ENCODE data around the gene LSM7.
A peak's percentile ranks its signal among the peaks of the same experiment; 100 is the strongest.

LSM7 gene

GRCh38 chr19:2328401-2329148, at the start of gene LSM7, which contains the start of gene SPPL2B:
LSM7 (minus strand) TSS chr19:2328586; CDS start chr19:2328566, 20 bp downstream.
SPPL2B (plus strand) TSS chr19:2328684; CDS start chr19:2328710, 26 bp downstream.
- DNase-seq: peak; percentile 89

DNA sequence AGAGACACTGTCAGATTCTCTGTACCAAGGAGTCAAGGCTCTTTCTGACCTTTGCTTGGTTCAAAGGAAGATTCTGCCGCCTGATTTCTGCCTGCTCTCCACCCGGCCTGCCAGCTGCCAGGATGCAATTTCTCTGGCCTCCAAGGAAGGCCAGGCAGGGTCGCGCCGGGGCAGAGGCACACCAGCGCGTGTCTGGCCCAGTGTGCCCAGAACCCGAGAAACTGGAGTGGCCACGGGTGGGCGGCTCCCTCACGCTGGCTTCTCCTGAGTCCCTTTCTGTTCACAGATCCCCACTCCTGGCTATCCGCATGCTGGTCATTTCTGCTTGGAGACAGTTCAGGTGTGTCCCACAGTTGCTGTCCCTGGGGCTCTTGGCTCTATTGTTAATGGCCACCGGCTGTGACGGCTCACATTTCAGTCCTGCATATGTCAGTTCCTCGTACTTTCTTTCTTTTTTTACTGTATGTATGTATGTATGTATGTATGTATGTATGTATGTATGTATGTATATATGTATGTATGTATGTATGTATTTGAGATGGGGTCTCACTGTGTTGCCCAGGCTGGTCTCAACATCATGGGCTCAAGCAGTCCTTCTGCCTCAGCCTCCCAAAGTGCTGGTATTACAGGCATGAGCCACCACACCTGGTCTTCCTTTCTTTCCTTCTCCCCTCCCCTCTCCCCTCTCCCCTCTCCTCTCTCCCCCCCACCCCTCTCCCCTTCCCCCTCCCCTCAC, 48.6 kb upstream of the LSM7 start:
- no peak for DNase-seq

DNA sequence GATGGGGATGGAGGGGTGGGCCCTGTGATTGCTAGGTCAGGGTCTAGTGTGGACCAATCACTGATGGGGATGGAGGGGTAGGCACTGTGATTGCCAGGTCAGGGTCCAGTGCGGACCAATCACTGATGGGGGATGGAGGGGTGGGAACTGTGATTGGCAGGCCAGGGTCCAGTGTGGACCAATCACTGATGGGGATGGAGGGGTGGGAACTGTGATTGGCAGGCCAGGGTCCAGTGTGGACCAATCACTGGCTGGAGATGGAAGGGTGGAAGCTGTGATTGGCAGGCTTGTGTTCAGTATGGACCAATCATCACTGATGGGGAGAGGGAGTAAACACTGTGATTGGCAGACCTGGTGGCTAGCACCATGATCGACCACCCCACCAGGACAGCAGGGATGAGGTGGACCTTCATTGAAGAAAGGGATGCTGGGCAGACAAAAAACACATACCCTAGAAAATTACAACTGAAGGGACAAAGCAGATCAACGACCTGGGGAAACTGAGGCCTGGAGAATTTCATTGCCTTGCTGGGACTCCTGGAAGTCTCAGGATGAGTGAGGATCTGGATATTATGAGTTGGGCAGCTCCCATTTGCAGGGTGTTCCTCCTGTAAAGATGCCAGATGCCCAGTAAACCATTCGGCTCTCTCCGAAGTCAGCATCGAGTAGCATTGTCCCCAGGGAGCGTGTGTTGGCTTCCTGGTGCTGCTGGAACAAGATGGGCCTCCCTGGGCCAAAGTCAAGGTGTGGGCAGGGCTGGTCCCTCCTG, 47.2 kb upstream of the LSM7 start:
- DNase-seq: no peak

DNA sequence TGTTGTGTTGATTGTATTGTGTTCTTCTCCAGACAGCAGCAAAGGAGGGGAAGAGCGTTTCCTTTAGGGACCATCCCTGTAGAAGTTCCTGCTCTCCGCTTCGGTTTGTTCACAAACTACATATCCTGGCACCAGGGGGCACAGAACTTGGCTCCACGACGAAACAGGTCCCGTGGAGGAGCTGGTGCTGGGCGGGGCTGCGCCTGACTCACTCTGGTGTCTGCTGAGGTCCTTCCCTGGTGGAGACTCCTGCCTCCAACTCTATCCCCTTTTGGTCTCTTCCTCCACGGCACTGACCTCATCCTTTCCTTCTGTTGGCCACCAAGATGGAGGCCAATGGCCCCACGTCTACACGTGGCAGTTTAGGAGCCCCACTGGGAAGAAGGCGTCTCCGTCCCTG, 46.4 kb upstream of the LSM7 start:
- no peak for DNase-seq

- no peak for DNase-seq
Measured at GRCh38 chr19:2372076-2372612, 43.8 kb upstream of the LSM7 start.

- DNase-seq: no peak
Measured at GRCh38 chr19:2371656-2372055, 43.3 kb upstream of the LSM7 start.

- no peak for DNase-seq
Measured at GRCh38 chr19:2365201-2365970, 37.0 kb upstream of the LSM7 start.

DNA sequence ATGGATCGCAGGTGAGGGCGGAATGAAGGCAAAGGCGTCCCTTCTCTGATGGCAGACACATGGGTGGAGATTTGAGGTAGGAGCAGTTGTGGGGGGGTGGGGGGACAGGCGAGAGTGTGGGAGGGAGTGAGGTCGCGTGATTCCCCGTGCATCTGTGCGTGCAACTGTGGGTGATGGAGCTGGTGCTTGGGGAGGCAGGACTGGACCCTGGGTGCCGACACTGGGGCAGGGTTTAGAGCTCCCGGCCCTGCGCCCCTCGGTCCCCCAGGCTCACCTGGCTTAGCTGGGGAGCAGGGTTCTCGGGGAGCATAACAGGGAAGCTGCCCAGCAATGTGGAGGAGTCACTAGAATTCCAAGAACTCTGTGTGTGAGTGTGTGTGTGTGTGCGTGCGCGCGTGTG, 35.0 kb upstream of the LSM7 start:
- no peak for DNase-seq

GRCh38 chr19:2362970-2363300, 34.5 kb upstream of the LSM7 start:
- DNase-seq: no peak

DNA sequence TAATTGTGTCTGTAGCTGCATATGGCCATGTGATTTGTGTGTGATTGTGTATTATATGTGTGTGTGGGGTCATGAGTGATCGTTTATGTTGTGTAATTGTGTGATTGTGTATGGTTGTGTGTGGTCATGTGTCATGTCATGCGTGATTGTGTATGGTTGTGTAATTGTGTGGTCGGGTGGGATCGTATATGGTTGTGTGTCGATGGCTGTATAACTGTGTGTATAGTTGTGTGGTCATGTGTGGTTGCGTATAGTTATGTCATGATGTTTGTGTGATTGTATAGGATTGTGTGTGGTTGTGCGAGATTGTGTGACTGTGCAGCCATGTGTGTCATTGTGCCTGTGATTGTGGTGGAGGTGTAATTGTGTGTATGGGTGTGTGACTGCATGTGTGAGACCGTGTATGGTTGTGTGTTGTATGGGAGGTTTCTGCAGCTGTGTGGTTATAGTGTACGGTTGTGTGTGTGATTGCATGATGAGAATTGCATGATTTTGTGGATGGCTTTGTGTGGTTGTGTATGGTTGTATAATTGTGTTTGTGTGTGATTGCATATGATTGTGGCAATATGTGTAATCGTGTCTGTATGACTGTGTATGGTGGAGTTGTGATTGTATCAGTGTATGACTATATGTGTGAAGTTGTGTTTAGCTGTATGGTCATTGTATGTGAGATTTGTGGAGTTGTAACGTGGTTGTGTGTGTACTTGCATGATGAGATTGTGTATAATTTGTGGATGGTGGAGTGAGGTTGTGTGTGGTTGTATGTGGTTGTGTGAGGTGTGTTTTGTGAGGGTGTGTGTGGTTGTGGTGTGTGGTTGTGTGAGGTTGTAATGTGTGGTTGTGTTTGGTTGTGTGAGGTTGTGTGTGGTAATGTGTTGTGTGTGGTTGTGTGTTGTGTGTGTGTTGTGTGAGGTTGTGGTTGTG, 33.9 kb upstream of the LSM7 start:
- DNase-seq: no peak

DNA sequence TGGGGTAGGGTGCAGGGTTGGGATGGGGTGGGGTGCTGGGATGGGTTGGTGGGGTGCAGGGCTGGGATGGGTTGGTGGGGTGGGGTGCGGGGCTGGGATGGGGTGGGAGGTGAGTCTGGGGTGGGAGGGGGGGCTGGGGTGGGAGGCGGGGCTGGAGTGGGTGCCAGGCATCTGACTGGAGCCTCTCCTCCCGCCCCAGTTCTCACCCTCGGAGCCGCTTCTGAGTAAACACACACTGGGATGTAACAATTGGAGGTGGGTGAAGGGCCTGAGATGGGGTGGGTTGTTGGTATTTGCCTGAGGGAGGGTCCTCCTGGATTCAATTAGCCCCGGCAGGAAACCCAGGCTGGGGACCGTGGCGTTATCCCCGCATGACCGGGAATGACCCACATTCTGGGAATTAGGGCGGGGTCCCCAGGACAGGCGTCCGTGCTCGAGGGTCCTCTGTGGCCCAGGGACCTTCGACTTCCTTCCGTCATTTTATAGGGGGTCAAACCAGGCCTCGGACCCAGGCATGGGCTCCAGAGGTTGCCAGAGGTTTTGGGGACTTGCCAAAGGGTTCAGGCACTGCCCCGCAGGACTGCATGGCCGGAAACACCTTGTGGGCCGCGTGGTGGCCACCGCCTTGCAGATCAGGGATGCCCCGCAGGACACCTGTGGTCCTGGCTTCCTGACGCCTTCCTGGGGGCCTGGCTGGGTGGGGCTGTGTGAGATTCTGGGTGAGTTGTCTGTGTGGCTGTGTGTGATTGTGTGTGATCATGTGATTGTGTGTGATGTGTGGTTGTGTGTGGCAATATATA, 33.1 kb upstream of the LSM7 start:
- DNase-seq: no peak

DNA sequence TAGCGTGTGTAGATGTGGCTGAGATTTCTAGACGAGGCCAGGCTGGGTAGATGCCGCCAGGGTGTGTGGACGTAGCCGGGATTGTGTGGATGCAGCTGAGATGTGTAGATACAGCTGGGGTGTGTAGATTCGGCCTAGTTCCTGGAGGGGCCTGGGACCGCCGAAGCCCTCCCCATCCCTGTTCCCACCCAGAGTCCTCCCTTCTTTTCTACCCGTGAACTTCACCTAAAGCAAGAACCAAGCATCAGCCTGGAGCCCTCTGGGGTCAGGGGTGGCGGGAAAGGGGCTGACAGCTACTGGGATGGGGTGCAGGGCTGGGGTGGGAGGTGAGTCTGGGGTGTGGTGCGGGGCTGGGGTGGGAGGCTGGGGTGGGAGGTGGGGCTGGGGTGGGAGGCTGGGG, 32.4 kb upstream of the LSM7 start:
- no peak for DNase-seq

GRCh38 chr19:2359992-2360685, 31.8 kb upstream of the LSM7 start, which contains the start of gene TMPRSS9:
TMPRSS9 (plus strand) TSS chr19:2360265; CDS start chr19:2389786, 29,521 bp downstream.
- no peak for DNase-seq

DNA sequence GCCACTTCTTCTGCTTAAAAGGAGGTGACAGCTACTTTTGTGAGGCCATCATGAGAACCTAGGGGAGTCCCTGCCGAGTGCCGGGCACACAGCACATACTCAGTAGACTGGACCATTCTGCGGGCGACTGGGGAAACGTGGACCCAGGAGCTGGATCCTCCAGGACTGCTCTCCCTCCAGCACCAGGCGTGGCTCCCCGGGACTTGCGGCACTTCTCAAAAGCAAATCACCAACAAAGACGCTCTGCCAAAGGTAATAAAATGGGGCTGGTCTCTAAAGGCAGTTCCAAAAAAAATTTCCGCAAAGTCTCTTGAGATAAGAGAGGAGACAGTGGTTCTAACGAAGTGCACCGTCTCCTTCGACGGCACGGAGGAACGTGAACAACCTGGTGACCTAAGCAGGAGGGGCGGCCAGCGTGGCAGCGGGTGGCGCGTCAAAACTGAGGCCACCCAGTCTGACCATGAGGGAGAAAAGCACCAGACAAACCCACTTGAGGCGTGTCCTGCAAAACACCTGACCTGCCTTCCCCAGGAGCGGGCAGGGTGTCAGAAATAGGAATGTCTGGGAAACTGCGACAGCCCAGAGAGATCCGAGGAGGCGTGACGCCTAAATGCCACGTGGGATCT, 30.3 kb upstream of the LSM7 start:
- no peak for DNase-seq

- no peak for DNase-seq
Measured at GRCh38 chr19:2357279-2358206, 29.2 kb upstream of the LSM7 start.

- no peak for DNase-seq
Measured at GRCh38 chr19:2356036-2356646, 27.8 kb upstream of the LSM7 start.

DNA sequence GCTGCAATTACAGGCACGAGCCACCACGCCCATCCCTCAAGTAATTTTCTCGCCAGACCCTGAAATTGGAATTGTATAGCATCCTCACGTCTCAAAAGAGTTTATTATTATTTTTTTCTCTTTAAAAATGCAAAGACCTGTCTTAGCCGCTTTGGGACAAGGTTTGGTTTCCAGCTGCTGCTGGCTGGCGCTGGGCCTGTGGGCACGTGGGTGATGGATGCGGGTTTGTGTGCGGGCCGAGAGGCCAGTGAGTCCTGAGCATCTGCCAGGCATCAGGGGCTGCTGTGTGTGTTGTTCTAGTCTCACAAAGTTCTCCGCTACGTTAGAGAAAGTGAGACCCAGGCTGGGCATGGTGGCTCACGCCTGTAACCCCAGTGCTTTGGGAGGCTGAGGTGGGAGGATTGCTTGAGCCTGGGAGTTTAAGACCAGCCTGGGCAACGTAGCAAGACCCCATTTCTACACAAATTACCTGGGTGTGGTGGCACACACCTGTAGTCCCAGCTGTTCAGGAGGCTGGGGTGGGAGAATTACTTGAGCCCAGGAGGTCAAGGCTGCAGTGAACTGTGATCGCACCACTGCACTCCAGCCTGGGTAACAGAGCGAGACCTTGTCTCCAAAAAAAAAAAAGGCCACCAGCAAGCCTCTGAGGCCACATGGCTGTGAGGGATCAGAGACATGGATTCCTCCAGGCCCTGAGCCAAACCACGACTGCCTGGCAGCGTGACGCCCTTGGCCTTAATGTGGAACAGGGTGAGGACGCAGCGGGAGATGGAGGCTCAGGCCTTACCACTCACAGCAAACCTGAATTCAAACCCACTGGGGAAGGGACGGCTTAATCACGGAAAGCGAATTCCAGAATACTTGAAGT, 27.0 kb upstream of the LSM7 start:
- DNase-seq: no peak

Measured in stimulated activated CD4-positive, alpha-beta T cell treated with anti-CD3 and anti-CD28 coated beads, Interleukin-12 subunit alpha, Interleukin-12 subunit beta, amount 100 ng/mL, for 4 hours (primary cell).